Right cardiac atrium (tissue), 5 donors: ENCODE measurements around the gene PACS2. TPM values are rescaled to one million over a fixed set of nuclear protein-coding genes. Genes with fewer than 3 reads are reported as not detected.

Experiments
- ATAC-seq, 2 donors: fragments of 200-7000 bp; cut with Tn5 transposase; one replicate each; pipeline versions ENCODE4 v1.8.0 to v1.9.1; 2020; ENCODE audit warnings: moderate library complexity in 2 of 2, mild to moderate bottlenecking in 1 of 2
- DNase-seq, 3 donors: peaks; one replicate each; pipeline ENCODE4 v3.0.0-alpha.2; 2020
- H3K27ac ChIP-seq: one replicate; pipeline ENCODE4 v1.5.1; 2013; ENCODE audit warnings: mild to moderate bottlenecking, low read length, control low read depth, moderate library complexity
- H3K27me3 ChIP-seq: one replicate; pipeline ENCODE4 v1.6.1; 2013; ENCODE audit not compliant: control insufficient read depth, insufficient read depth
- H3K4me1 ChIP-seq: one replicate; pipeline ENCODE4 v1.6.1; 2013; ENCODE audit warnings: low read length; ENCODE audit not compliant: control insufficient read depth, insufficient read depth
- H3K4me3 ChIP-seq: one replicate; pipeline ENCODE4 v1.5.1; 2013; ENCODE audit warnings: low read length, control low read depth
- H3K9me3 ChIP-seq: one replicate; pipeline ENCODE4 v1.6.1; 2013; ENCODE audit warnings: low read length; ENCODE audit not compliant: control insufficient read depth
- WGBS: extraction: QIAGEN DNeasy Blood & Tissue Kit; methylation state at CpG from one replicate; pipeline ENCODE4 v1.1.7; 2013; 5-methylcytosine and 5-hydroxymethylcytosine counted together
- intact Hi-C, 4 donors: fragments of 100-400 bp; cut with DNase I; formaldehyde crosslinking; loops; one replicate each; pipeline versions ENCODE4 v1.11.0 to v1.14.0; 2022 to 2023
- long read RNA-seq, 4 donors: library from polyadenylated mRNA; unstranded; transcript quantifications; one replicate each; pipeline ENCODE4 v2.0.0, GENCODE V29; 2020 to 2021
- polyA plus RNA-seq: library from polyadenylated mRNA; stranded (reverse); fragments of 200-250 nt; gene quantifications from one replicate; pipeline ENCODE4 v1.2.3, GENCODE V29; 2013
- total RNA-seq, 4 donors: library from RNA; stranded (reverse); fragmentation: NEBNext Ultra II Directional; extraction: Animal tissue kit (Norgen Biotek cat#: 25700); gene quantifications; one replicate each; pipeline ENCODE4 v1.2.1, GENCODE V29; 2021
- donor health status: healthy with polysubstance abuse.
- donor health status: DM: no; HTN: yes; CAD: no.
- donor health status: DM: no; HTN: no; CAD: no.
- donor health status: DM: no; HTN: yes; CAD: no; lungs with severe emphysema.
- donor health status: DM: yes; HTN: yes; CAD: no.

PACS2 gene
- total RNA-seq: 10 to 100 TPM; 50.6 to 67.0 (median 64.4) TPM
- polyA plus RNA-seq: 63.0 TPM
- long read RNA-seq, donor 1, transcript PACS2-201 (24 exons, 3,708 nt): major isoform, 62 of 161 reads
- long read RNA-seq, donor 1, partial matches to known transcripts: 41 of 161 reads
- long read RNA-seq, donor 1, other reads (novel, unspliced or antisense): 54 of 161 reads
- long read RNA-seq, donor 2, transcript PACS2-201 (24 exons, 3,708 nt): major isoform, 60 of 128 reads
- long read RNA-seq, donor 2, partial matches to known transcripts: 23 of 128 reads
- long read RNA-seq, donor 2, other reads (novel, unspliced or antisense): 43 of 128 reads
- long read RNA-seq, donor 3, transcript PACS2-201 (24 exons, 3,708 nt): major isoform, 60 of 166 reads
- long read RNA-seq, donor 3, partial matches to known transcripts: 46 of 166 reads
- long read RNA-seq, donor 3, other reads (novel, unspliced or antisense): 58 of 166 reads
- long read RNA-seq, donor 4, transcript PACS2-201 (24 exons, 3,708 nt): major isoform, 33 of 95 reads
- long read RNA-seq, donor 4, partial matches to known transcripts: 26 of 95 reads
- long read RNA-seq, donor 4, other reads (novel, unspliced or antisense): 36 of 95 reads

DNA sequence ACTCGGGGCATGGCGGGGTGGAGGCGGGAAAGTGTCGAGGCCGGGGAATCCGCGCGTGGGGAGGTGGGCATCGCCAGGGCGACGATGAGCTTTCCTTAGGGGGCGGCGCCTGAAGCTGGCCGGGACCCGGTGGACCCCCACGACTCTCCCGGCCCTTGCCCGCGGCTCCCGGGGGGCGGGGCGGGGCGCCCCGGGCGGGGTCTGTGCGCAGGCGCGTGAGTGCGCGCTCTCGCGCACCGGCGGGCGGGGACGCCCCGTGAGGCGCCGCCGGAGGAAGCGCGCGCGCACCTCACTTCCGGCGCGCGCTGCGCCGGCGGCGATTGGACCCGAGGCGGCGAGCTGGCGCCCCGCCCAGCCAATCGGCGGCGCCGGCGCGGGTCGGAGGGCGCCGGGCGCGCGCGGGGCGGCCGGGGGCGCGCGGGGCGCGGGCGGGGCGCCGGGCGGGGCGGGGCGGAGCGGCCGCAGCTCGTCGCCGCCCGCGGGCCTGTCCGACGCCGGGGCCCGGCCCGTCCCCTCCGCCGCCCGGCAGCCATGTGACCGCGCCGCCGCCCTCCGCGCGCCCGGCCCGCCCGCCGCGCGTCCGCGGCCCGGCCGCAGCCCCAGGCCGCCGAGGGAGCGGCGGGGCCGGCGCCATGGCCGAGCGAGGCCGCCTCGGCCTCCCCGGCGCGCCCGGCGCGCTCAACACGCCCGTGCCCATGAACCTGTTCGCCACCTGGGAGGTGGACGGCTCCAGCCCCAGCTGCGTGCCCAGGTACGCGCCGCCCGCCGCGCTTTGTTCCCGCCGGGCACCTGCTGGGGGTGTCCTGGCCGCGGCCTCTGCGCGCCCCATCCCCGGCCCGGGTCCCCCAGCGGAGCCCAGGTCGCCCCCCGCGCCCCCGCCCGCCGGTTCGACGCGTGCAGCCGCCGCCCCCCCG is at the start of gene PACS2:
PACS2 (plus strand) TSS at position 462 of the 914 bp plus-strand sequence; CDS start at position 633, 171 bp downstream.
- intact Hi-C loops: no loop called here
- DNase-seq: peak; percentile 78 to 93 (median 92)
- Histone ChIP-seq H3K4me1 (peaks cover 7% of the 10 kb centered on the region), H3K9me3 (no peaks in the 10 kb centered on the region), H3K4me3 (peak within 1 kb of the TSS; percentile 95), H3K27me3 (no peaks in the 10 kb centered on the region), H3K27ac (peak within 1 kb of the TSS; percentile 73)
- peak; percentile 82 for ATAC-seq
- under 1% methylated on average over 159 of the region's 163 CpGs for WGBS

DNA sequence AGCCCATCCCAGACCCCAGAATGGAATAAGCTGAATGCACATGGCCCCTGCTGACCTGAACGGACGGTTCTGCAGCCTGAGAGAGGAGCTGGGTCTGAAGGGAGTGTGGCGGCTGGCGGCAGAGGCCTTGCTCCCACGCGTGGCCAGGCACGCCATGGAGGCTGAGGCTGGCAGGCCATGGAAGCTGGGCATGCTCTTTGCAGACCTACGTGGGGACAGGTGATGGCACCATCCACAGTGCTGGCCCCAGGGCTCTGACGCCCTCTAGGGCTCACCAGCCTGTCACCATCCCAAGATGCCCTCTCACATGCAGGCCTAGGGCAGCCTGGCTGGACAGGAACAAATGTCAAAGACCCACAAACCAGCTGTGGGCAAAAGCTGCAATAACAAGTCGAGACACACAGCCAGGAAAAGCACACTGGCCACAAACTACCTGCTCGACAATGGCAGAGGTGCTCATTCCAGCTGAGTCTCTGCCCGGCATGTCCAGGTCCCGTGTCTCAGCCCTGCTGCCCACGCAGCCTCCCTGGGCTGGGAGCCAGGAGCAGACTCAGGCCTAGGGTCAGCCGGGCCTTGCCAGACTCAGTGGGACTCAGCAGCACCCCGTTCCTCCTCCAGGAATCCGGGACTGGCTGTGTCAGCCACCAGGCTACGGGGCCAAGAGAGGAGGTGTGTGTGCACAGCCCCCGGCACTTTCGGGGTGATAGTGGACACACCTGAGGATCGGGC is 46.6 kb upstream of the PACS2 start:
- Histone ChIP-seq H3K4me3 (no peak overlapping the region), H3K27me3 (no peaks in the 10 kb centered on the region), H3K9me3 (no peaks in the 10 kb centered on the region), H3K27ac (no peak overlapping the region), H3K4me1 (no peaks in the 10 kb centered on the region)
- intact Hi-C loops: no loop called here
- peak in 2 of 3 donors; percentile 51 to 67 for DNase-seq
- 82% methylated on average over 21 of the region's 21 CpGs for WGBS
- peak; percentile 32 to 37 for ATAC-seq

DNA sequence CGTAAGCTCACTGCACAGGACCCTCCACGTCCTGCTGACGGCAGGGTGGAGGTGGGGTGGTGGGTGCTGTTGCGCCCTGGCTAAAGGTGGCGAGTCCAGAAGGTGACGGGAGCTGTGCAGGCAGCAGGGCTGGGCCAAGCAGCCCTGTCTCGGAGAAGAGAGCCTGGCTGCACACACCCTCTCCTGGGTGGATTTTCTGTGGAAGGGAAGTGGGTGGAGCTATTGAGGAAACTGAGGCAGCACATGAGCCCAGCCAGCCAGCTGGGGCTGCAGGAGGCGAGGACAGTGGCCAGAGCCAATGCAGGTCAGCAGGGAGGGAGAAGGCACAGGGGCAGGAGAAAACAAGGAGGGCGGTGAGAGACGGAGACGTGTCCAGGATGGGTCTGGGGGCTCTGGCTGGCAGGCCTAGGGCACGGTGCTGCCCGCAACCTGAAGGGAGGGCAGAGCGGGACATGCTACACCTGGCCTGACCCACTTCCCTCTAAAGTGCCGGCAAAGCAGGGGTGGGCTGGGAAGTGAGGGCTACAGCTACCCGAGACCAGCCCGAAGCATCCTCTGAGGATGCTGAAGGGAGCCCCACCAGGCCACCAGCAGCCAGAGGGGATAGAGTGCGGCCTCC is 45.7 kb upstream of the PACS2 start:
- Histone ChIP-seq H3K4me1 (no peaks in the 10 kb centered on the region), H3K4me3 (no peak overlapping the region), H3K9me3 (no peaks in the 10 kb centered on the region), H3K27ac (no peak overlapping the region), H3K27me3 (no peaks in the 10 kb centered on the region)
- DNase-seq (peak in 2 of 3 donors; percentile 45), ATAC-seq (peak in 1 of 2 donors; percentile 15)
- intact Hi-C loops: no loop called here
- 90% methylated on average over 18 of the region's 18 CpGs for WGBS

DNA sequence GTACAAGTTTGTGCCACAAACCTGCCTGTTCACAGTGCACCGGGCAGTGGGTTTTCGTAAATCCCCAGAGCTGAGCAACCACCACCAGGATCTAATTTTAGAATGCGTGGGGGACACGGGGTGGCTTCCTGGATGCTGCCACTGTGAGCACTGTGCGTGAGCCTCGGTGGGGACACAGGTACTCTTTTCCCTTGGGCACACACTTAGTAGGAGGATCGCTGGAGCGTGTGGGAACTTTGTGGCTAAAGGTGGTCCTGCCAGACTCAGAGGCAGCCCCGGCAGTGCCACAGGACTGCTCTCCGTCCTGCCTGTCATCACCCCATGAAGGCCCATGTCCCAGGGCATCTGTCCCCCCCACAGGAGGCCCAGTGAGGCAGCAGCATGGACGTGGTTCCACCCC is 45.1 kb upstream of the PACS2 start:
- Histone ChIP-seq H3K4me3 (no peak overlapping the region), H3K4me1 (no peaks in the 10 kb centered on the region), H3K9me3 (no peaks in the 10 kb centered on the region), H3K27ac (no peak overlapping the region), H3K27me3 (no peaks in the 10 kb centered on the region)
- peak in 1 of 3 donors; percentile 21 for DNase-seq
- intact Hi-C loops: no loop called here
- 77% methylated on average over 11 of the region's 11 CpGs for WGBS
- ATAC-seq: no peak

DNA sequence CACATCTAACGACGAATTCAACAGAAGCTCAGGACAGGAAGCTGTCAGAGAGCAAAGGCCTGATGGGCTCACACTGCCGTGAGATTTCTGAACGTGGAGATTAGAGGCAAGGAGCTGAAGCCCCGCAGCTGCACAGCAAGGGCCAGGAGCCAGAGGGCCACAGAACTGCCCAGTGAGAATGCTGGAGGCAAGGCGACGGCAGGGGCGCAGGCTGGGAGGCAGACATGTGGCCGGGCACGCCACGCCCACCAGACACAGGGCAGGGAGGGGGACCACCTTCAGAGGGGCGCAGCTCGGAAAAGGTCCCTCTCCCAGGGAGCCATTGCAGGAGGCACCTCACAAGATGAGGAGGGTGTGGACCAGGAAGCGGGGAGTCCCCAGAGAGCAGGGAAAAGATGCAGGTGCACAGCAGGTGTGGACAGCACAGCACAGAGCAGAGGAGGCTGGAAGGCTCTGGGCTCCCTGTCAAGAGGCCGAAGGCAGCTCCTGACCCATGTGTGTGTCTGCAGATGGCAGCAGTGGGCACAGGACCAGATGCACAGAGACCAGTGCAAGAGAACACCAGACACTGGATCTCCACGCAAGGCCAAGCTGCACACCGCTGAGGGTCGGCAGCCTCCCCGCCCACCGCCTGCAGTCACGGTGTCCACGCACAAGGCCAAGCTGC is 43.2 kb upstream of the PACS2 start:
- ATAC-seq (no peak), DNase-seq (peak in 1 of 3 donors; percentile 50)
- H3K4me3 ChIP-seq: no peak overlapping the region
- no peaks in the 10 kb centered on the region for H3K9me3 ChIP-seq
- WGBS: 85% methylated on average over 22 of the region's 22 CpGs
- H3K4me1 ChIP-seq: no peaks in the 10 kb centered on the region
- no peak overlapping the region for H3K27ac ChIP-seq
- no peaks in the 10 kb centered on the region for H3K27me3 ChIP-seq
- intact Hi-C loops: no loop called here

DNA sequence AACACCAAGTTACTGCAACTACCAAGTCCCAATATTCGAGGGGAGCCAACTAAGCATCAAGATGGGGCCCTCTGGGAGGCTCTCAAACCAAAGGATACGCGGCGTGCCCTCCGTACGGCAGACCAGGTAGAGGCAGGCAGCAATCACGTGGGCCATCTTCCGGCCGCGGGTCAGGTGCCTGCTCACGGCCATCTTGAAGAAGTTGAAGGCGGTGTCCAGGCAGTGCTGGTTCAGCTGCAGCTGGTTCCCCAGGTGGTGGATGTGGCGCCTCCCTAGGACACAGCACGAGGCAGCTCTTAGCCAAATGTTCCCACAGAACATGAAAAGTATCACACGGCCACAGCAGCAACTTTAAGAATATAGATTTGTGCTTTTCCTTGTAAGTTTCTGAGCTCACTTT is 41.9 kb upstream of the PACS2 start:
- Histone ChIP-seq H3K27me3 (no peaks in the 10 kb centered on the region), H3K4me1 (no peaks in the 10 kb centered on the region), H3K27ac (no peak overlapping the region), H3K9me3 (no peaks in the 10 kb centered on the region), H3K4me3 (no peak overlapping the region)
- intact Hi-C loops: no loop called here
- ATAC-seq (no peak), DNase-seq (no peak)
- 89% methylated on average over 15 of the region's 15 CpGs for WGBS

DNA sequence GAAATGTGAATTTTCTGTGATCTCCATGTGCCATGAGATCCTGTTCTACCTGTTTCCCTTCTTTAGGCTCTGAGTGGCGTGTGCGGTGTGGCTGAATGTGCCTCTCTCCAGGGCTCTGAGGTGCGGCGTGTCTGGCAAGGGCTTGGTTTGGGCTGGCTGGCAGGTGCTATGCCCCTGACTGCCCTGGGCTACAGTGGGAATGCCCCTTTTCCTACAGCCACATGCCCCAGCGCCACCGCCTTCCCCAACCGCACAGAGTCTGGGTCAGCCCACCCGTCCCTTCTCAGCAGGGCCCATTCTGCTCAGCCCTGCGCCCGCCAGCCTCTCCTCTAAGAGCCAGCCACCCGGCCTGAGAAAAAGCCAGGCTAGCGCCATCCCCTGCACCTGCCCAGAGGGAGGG is 41.5 kb upstream of the PACS2 start:
- peak in 1 of 3 donors; percentile 50 for DNase-seq
- H3K4me3 ChIP-seq: no peak overlapping the region
- no peaks in the 10 kb centered on the region for H3K4me1 ChIP-seq
- WGBS: 83% methylated on average over 12 of the region's 12 CpGs
- intact Hi-C loops: no loop called here
- no peaks in the 10 kb centered on the region for H3K27me3 ChIP-seq
- H3K9me3 ChIP-seq: no peaks in the 10 kb centered on the region
- H3K27ac ChIP-seq: no peak overlapping the region
- no peak for ATAC-seq

DNA sequence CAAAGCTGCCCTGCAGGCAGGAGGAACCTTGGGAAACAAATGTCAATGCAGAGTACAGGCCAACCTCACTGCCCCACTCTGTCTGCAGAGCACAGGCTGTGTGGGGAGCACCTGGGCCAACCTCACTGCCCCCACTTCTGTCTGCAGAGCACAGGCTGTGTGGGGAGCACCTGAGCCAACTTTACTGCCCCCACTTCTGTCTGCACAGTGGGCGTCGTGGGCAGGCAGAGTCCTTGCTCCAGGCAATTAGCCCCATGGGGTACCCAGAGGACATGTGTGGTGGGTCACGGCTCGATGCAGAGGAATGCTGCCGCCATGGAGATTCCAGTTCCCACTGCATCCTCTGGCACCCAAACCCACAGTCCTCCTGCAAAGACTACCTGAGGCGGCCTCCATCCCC is 39.9 kb upstream of the PACS2 start:
- WGBS: 90% methylated on average over 6 of the region's 6 CpGs
- peak in 1 of 3 donors; percentile 26 for DNase-seq
- no peaks in the 10 kb centered on the region for H3K4me1 ChIP-seq
- H3K4me3 ChIP-seq: no peak overlapping the region
- intact Hi-C loops: no loop called here
- no peaks in the 10 kb centered on the region for H3K27me3 ChIP-seq
- no peaks in the 10 kb centered on the region for H3K9me3 ChIP-seq
- peak; percentile 15 to 20 for ATAC-seq
- H3K27ac ChIP-seq: no peak overlapping the region

DNA sequence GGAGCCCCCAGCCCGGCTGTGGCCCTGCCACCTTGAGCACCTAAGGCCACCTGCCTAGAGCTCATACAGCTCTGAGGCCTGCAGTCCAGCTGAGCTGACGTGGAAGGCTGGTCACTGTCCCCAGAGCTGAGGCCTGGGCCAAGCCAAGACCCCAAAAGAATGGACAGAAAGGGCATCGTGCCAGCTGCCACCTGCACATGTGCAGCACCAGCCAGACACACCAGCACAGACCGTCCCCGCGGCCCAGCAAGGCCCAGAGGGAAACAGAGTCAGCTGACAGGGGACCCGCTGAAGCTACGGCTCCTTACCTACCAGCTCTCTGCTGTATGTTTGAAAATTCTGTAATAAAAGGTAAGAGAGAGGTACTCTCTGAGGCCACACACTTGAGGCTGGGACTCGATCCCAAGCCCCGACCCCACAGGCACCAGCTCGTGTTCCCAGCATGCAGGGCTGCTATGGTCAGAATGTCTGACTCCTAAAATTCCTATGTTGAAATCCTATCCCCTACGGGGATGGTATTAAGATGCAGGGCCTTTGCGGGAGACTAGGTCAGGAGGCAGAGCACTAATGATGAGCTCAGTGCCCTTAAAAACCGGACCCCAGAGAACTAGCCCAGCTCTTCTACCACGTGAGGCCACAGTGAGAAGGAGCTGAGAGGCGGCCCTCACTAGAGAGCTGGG is 39.1 kb upstream of the PACS2 start:
- Histone ChIP-seq H3K9me3 (no peaks in the 10 kb centered on the region), H3K27ac (no peak overlapping the region), H3K27me3 (no peaks in the 10 kb centered on the region), H3K4me3 (no peak overlapping the region), H3K4me1 (no peaks in the 10 kb centered on the region)
- ATAC-seq: peak; percentile 57 to 82
- peak in 2 of 3 donors; percentile 42 to 56 for DNase-seq
- 75% methylated on average over 16 of the region's 16 CpGs for WGBS
- intact Hi-C loops: no loop called here
